ENCODE measurements around the gene SMARCAL1. TPM values are rescaled to one million over a fixed set of nuclear protein-coding genes. Genes with fewer than 3 reads are reported as not detected.
A peak's percentile ranks its signal among the peaks of the same experiment; 100 is the strongest.
"Not testable (repeated sequence)": the region's sequence is repeated elsewhere in the genome, so short reads cannot be mapped to it uniquely, and the experiment has no call there.

SMARCAL1 gene
- total RNA-seq, 1 experiment from 2014 or later = 6.5 TPM

DNA sequence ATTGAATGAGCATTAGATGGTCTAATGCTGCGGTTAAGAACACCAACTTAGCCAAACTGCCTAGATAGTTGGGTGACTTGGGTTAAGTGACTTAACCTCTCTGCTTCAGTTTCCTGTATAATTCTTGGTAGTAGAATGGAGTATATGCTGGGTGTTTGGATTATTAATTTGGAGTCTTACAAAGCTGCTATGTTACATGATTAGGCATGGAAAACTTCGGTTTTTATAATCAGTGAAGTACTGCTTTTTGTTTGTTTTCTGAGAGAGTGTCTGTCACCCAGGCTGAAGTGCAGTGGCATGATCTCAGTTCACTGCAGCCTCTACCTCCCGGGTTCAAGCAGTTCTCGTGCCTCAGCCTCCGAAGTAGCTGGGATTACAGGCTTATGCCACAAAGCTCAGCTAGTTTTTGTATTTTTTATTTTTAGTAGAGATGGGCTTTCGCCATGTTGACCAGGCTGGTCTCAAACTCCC lies 90.9 kb downstream of the SMARCAL1 start:
- DNase-seq (ENCODE audit: low read depth, low spot score) = no peak
- in situ Hi-C loops (cut with HindIII; ENCODE audit: low pct_unique_long_range_greater_than_20kb, low sequenced_read_pairs) = loop anchor here (25.0 kb wide), 1 partner anchor 159 kb away; no protein-coding TSS in a partner anchor

GRCh38 chr2:216503697-216504375 lies 91.6 kb downstream of the SMARCAL1 start:
- no peak for DNase-seq (ENCODE audit: low read depth, low spot score)
- in situ Hi-C loops (cut with HindIII; ENCODE audit: low pct_unique_long_range_greater_than_20kb, low sequenced_read_pairs) = loop anchor here (25.0 kb wide), 1 partner anchor 158 kb away; no protein-coding TSS in a partner anchor

GRCh38 chr2:216504376-216504762 lies 92.1 kb downstream of the SMARCAL1 start:
- in situ Hi-C loops (cut with HindIII; ENCODE audit: low pct_unique_long_range_greater_than_20kb, low sequenced_read_pairs) = loop anchor here (25.0 kb wide), 1 partner anchor 158 kb away; no protein-coding TSS in a partner anchor
- DNase-seq (ENCODE audit: low read depth, low spot score) = no peak

- in situ Hi-C loops (cut with HindIII; ENCODE audit: low pct_unique_long_range_greater_than_20kb, low sequenced_read_pairs) = loop anchor here (25.0 kb wide), 1 partner anchor 157 kb away; no protein-coding TSS in a partner anchor
- DNase-seq (ENCODE audit: low read depth, low spot score) = no peak
Measured at GRCh38 chr2:216505133-216506106, 93.1 kb downstream of the SMARCAL1 start.

DNA sequence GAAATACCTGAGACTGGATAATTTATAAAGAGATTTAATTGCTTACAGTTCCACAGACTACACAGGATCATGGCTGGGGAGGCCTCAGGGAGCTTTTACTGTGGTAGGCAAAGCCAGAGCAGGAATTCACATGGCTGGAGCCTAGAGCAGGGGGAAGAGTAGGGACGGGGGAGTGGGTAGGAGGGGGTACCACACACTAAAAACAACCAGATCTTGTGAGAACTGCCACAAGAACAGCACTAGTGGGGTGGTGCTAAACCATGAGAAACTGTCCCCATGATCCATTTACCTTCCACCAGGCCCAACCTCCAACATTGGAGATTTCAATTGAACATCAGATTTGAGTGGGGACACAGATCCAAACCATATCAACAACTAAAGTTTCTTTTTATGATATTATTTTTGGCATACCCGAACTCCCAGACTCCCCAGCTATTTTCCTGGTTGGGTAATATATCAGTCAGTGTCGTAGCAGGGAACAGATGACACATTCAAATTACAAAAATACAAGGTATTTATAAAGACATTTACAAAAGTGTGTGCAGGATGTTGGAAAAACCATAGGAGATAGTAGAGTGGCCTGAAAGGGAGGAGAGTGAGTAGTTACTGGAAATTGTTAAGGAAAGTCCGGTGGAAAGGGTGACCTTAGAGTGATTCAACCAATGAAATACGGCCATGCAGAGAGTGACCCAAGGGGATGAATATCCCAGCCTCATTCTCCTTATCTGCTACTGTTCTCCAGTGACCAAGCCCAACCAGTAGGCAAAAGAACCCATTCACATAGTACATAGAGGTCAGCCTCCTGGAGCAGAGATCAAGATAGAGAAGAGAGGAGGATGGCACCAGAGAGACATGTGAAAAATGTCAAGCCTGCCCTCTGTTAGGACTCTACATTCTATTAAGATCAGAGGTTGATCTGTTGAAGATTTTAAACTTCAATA lies 95.2 kb downstream of the SMARCAL1 start:
- in situ Hi-C loops (cut with HindIII; ENCODE audit: low pct_unique_long_range_greater_than_20kb, low sequenced_read_pairs) = loop anchor here (25.0 kb wide), 1 partner anchor 155 kb away; no protein-coding TSS in a partner anchor
- peak; percentile 30 for DNase-seq (ENCODE audit: low read depth, low spot score)

DNA sequence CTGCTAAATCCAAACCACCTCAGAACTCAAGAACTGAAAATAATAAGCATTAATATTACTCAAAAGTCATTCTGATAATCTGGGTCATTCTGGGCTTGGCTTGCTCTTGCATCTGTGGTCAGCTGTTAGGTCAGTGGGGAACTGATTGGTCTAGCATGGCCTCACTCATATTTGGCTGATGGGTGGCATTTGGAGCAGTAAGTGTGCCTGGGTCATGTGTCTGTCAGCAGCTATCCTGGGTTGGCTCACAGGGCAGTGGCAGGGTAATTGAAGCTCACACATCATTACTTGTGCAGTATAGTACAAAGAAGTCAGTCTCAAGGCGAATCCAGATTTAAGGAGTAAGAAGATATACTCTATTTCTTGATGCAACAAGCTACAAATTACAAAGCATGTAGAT lies 95.9 kb downstream of the SMARCAL1 start:
- DNase-seq (ENCODE audit: low read depth, low spot score) = peak; percentile 88
- in situ Hi-C loops (cut with HindIII; ENCODE audit: low pct_unique_long_range_greater_than_20kb, low sequenced_read_pairs) = loop anchor here (25.0 kb wide), 1 partner anchor 154 kb away; no protein-coding TSS in a partner anchor

DNA sequence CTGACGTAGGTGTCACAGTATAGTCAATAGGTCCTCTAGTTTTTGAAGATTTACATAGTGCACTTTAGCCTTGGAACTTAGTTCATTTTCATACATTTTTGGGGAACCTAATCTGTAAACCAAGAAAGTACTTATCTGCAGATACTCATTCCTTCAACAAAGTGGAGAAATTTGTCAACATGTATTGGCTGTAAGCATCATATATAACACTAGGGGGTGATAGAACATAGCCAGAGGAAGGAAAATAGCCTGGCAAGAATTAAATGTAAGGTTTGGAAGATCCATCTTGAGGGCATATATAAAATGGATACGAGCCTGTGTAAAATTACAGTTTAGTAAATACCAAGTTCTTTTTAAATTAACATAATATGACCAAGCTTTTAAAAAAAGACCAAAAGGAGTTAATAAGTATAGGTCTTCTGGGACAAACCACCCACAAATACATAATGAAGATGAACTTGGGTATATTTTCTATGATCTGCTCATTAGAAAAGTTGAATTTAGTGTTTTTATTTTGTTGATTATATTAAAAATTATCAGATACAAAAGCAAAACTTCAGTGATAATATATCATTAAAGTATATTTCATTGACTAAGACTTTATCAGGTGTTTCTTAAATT lies 104.6 kb downstream of the SMARCAL1 start:
- peak; percentile 69 for DNase-seq (ENCODE audit: low read depth, low spot score)
- in situ Hi-C loops (cut with HindIII; ENCODE audit: low pct_unique_long_range_greater_than_20kb, low sequenced_read_pairs) = loop anchor here (25.0 kb wide), 1 partner anchor 145 kb away; no protein-coding TSS in a partner anchor

- in situ Hi-C loops (cut with HindIII; ENCODE audit: low pct_unique_long_range_greater_than_20kb, low sequenced_read_pairs) = loop anchor here (25.0 kb wide), 1 partner anchor 145 kb away; no protein-coding TSS in a partner anchor
- DNase-seq (ENCODE audit: low read depth, low spot score) = no peak
Measured at GRCh38 chr2:216517447-216518225, 105.4 kb downstream of the SMARCAL1 start.

- in situ Hi-C loops (cut with HindIII; ENCODE audit: low pct_unique_long_range_greater_than_20kb, low sequenced_read_pairs) = loop anchor here (25.0 kb wide), 1 partner anchor 144 kb away; no protein-coding TSS in a partner anchor
- DNase-seq (ENCODE audit: low read depth, low spot score) = not testable (repeated sequence)
Measured at GRCh38 chr2:216518566-216519119, 106.4 kb downstream of the SMARCAL1 start.

GRCh38 chr2:216519154-216519762 lies 107.0 kb downstream of the SMARCAL1 start:
- DNase-seq (ENCODE audit: low read depth, low spot score) = peak; percentile 84
- in situ Hi-C loops (cut with HindIII; ENCODE audit: low pct_unique_long_range_greater_than_20kb, low sequenced_read_pairs) = loop anchor here (25.0 kb wide), 1 partner anchor 143 kb away; no protein-coding TSS in a partner anchor

DNA sequence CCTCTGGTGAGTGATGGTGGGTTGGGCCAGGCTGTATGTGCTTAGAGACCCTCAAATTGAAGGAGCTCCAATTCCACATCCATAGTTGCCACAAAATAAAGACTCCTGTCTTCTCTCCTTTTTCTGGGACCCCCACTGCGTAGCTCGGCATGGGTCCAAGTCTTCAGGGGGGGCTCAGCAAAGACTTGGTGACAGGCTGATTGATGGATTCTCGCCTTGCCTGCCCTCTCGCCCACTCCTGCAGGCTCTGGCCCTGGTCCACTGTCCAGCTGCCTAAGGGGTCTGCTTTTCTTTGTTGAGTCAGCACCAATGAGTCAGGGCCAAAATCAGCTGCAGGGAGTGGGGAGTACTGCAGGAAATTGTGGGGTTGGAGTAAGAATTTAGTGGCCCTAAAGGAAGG lies 107.8 kb downstream of the SMARCAL1 start:
- DNase-seq (ENCODE audit: low read depth, low spot score) = no peak

DNA sequence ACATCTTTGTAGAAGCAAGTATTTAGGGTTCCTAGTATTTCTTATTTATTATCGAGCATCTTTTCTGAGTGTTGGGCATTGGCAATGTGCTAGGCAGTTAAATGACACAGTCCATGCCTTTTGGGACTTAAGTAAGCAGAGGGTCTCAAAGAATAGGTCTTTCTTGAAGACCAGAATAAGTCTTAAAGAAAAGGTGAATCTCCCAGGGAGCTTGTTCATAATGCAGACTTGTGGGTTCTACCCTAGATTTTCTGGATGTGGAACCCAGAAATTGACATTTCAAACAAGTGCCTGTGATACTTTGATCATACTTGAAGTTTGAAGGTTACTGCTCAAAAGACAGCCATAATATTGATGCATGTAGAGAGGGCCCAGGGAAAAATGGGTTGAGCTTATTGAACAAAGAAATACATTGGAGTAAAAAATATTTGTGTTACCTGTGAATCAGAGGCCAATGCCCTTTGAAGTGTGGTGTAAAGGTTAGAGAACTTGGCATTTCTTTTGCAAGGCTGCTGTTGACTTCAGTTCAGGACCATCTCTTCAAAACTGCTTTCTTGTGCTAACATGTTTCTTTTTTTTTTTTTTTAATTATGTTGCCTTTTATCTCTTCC lies 110.7 kb downstream of the SMARCAL1 start:
- in situ Hi-C loops (cut with HindIII; ENCODE audit: low pct_unique_long_range_greater_than_20kb, low sequenced_read_pairs) = loop anchor here (25.0 kb wide), 1 partner anchor 139 kb away; no protein-coding TSS in a partner anchor

More for the DNA sequence above, 107.8 kb downstream of the SMARCAL1 start:
- in situ Hi-C loops (cut with HindIII; ENCODE audit: low pct_unique_long_range_greater_than_20kb, low sequenced_read_pairs) = loop anchor here (25.0 kb wide), 1 partner anchor 142 kb away; no protein-coding TSS in a partner anchor

DNA sequence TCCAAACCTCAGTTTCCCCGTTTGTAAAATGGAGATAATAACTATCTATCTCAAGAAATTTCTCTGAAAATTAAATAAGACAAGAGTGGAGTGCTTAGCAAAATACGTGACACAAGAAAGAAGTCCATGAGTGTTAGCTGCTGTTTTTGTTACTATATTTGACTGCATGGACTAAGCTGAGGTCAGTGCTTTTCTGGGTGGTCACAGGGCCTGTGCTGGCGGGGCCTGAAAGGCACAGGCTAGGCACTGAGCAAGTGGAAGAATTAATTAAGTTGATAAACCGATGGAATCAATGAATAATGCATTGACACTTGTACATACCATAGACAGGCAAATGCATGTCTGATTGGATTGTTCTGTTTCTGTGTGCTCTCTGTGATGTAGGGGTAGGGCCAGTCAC lies 113.7 kb downstream of the SMARCAL1 start:
- DNase-seq (ENCODE audit: low read depth, low spot score) = no peak
- in situ Hi-C loops (cut with HindIII; ENCODE audit: low pct_unique_long_range_greater_than_20kb, low sequenced_read_pairs) = no loop called here

More for the DNA sequence above, 110.7 kb downstream of the SMARCAL1 start:
- DNase-seq (ENCODE audit: low read depth, low spot score) = no peak

DNA sequence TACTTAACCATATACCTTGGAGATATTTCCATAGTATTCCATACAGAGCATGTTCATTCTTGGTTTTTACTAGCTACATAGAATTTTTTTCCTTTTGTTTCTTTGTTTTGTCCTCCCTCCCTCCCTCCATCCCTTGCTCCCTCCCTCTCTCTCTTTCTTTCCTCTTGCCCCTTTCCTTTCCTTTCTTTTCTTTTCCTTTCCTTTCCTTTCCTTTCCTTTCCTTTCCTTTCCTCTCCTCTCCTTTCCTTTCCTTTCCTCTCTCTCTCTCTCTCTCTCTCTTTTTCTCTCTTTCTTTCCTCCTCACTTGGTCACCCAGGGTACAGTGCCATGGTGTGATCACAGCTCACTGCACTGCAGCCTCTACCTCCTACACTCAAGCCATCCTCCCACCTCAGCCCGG lies 114.7 kb downstream of the SMARCAL1 start:
- in situ Hi-C loops (cut with HindIII; ENCODE audit: low pct_unique_long_range_greater_than_20kb, low sequenced_read_pairs) = no loop called here
- DNase-seq (ENCODE audit: low read depth, low spot score) = no peak
